H1 (cell line): ENCODE measurements around the gene CFAP206. TPM values are rescaled to one million over a fixed set of nuclear protein-coding genes. Genes with fewer than 3 reads are reported as not detected.

ENCODE experiments used
- CTCF ChIA-PET: fragments of 300-600 bp; sonication (Branson Sonifier 250); formaldehyde crosslinking; loops from one replicate; lab custom pipeline; 2021; ENCODE audit not compliant: partially characterized antibody; lab: Charles Lee
- POLR2A ChIA-PET: fragments of 300-600 bp; sonication (Branson Sonifier 250); formaldehyde crosslinking; loops from one replicate; lab custom pipeline; 2021; ENCODE audit warnings: inconsistent platforms; ENCODE audit not compliant: partially characterized antibody; lab: Charles Lee
- DNase-seq, 2 experiments: peaks; one replicate each; pipeline versions ENCODE4 v3.0.0 to v3.0.0-alpha.2; 2010 to 2022; ENCODE audit warnings: low spot score in 2 of 2, low read depth in 1 of 2, mixed read lengths in 1 of 2
- FAIRE-seq: peaks from 2 replicates; lab custom pipeline; 2011; peaks lifted over from hg19 to GRCh38; lab: Jason Lieb, UNC
- H2AFZ ChIP-seq: 2 replicates; pipeline ENCODE4 v1.8.1; 2012; ENCODE audit warnings: low read length, inconsistent platforms
- H2AK5ac ChIP-seq: 2 replicates; pipeline ENCODE4 v1.6.1; 2013; ENCODE audit warnings: low read depth, low read length
- H2BK120ac ChIP-seq: replicated peaks from 2 replicates; pipeline ENCODE3; 2013; ENCODE audit warnings: low read depth, low read length, inconsistent platforms
- H2BK12ac ChIP-seq: 2 replicates; pipeline ENCODE4 v1.6.1; 2013; ENCODE audit warnings: low read depth, low read length
- H2BK15ac ChIP-seq: 2 replicates; pipeline ENCODE4 v1.6.1; 2013; ENCODE audit warnings: low read length
- H2BK20ac ChIP-seq: 2 replicates; pipeline ENCODE4 v1.6.1; 2013; ENCODE audit warnings: low read length
- H2BK5ac ChIP-seq: 2 replicates; pipeline ENCODE4 v1.6.1; 2013; ENCODE audit warnings: low read depth, low read length
- H3K14ac ChIP-seq: 2 replicates; pipeline ENCODE4 v1.6.1; 2013; ENCODE audit warnings: inconsistent platforms; ENCODE audit not compliant: insufficient read length
- H3K18ac ChIP-seq: 2 replicates; pipeline ENCODE4 v1.6.1; 2013; ENCODE audit warnings: low read length; ENCODE audit errors: extremely low read depth
- H3K23ac ChIP-seq: 2 replicates; pipeline ENCODE4 v1.6.1; 2013; ENCODE audit warnings: inconsistent platforms; ENCODE audit not compliant: insufficient read length
- H3K23me2 ChIP-seq: 2 replicates; pipeline ENCODE4 v1.6.1; 2013; ENCODE audit warnings: low read depth, low read length
- H3K27ac ChIP-seq: 2 replicates; pipeline ENCODE4 v1.6.1; 2011; ENCODE audit warnings: low read depth, low read length, inconsistent platforms
- H3K27me3 ChIP-seq, 4 experiments: replicated peaks in 1 of 4; 1 replicate in 1 of 4; 2 replicates in 3 of 4; pipeline versions ENCODE4 v1.6.1 to v1.8.1; 2011 to 2013; ENCODE audit warnings: low read length in 3 of 4, mild to moderate bottlenecking in 3 of 4, inconsistent platforms in 2 of 4, mixed read lengths in 2 of 4, moderate library complexity in 1 of 4; ENCODE audit not compliant: control insufficient read depth in 3 of 4, insufficient read depth in 3 of 4; ENCODE audit errors: extremely low read depth in 1 of 4
- H3K36me3 ChIP-seq, 4 experiments: 2 replicates each; pipeline versions ENCODE4 v1.6.1 to v1.8.1; 2011 to 2013; ENCODE audit warnings: mild to moderate bottlenecking in 4 of 4, low read length in 3 of 4, moderate library complexity in 2 of 4, control low read depth in 1 of 4, inconsistent platforms in 1 of 4; ENCODE audit not compliant: insufficient read depth in 4 of 4, control insufficient read depth in 2 of 4
- H3K4ac ChIP-seq: replicated peaks from 2 replicates; pipeline ENCODE3; 2013; ENCODE audit warnings: low read length, low read depth, mixed read lengths, inconsistent platforms; ENCODE audit not compliant: insufficient read length
- H3K4me1 ChIP-seq, 4 experiments: replicated peaks in 1 of 4; 1 replicate in 1 of 4; 2 replicates in 3 of 4; pipeline versions ENCODE4 v1.6.1 to v1.8.1; 2011 to 2013; ENCODE audit warnings: low read length in 3 of 4, inconsistent platforms in 2 of 4, mixed read lengths in 1 of 4; ENCODE audit not compliant: insufficient read depth in 4 of 4, control insufficient read depth in 3 of 4
- H3K4me2 ChIP-seq, 2 experiments: 2 replicates each; pipeline versions ENCODE4 v1.6.1 to v1.8.1; 2011 to 2013; ENCODE audit warnings: low read depth in 2 of 2, low read length in 2 of 2, control low read depth in 1 of 2, inconsistent platforms in 1 of 2, mild to moderate bottlenecking in 1 of 2; ENCODE audit not compliant: insufficient read depth in 1 of 2
- H3K4me3 ChIP-seq, 4 experiments: fragments of 200-600, 300-600 bp in 1 of 4; sonication (generic), shearing (Covaris generic), sonication (Bioruptor Twin) in 1 of 4; 2 replicates each; pipeline versions ENCODE4 v1.5.1 to v1.8.1; 2011 to 2016; ENCODE audit warnings: low read length in 4 of 4, low read depth in 3 of 4, control low read depth in 2 of 4, inconsistent platforms in 2 of 4, mild to moderate bottlenecking in 2 of 4, mixed read lengths in 1 of 4, moderate library complexity in 1 of 4; ENCODE audit not compliant: insufficient read depth in 2 of 4; ENCODE audit errors: extremely low read depth in 1 of 4
- H3K56ac ChIP-seq: replicated peaks from 2 replicates; pipeline ENCODE3; 2013; ENCODE audit warnings: low read depth, mild to moderate bottlenecking, mixed read lengths, low read length, inconsistent platforms; ENCODE audit not compliant: insufficient read length
- H3K79me1 ChIP-seq: 2 replicates; pipeline ENCODE4 v1.6.1; 2013; ENCODE audit warnings: low read depth, low read length, control low read depth
- H3K79me2 ChIP-seq, 2 experiments: 2 replicates each; pipeline versions ENCODE4 v1.6.1 to v1.8.1; 2012 to 2013; ENCODE audit warnings: low read length in 2 of 2, mild to moderate bottlenecking in 2 of 2, inconsistent platforms in 1 of 2; ENCODE audit not compliant: insufficient read depth in 2 of 2, control insufficient read depth in 1 of 2
- H3K9ac ChIP-seq, 4 experiments: replicated peaks in 1 of 4; 1 replicate in 1 of 4; 2 replicates in 3 of 4; pipeline versions ENCODE4 v1.6.1 to v1.8.1; 2011 to 2013; ENCODE audit warnings: low read depth in 3 of 4, low read length in 3 of 4, control low read depth in 2 of 4, mild to moderate bottlenecking in 2 of 4, moderate library complexity in 2 of 4, inconsistent platforms in 1 of 4; ENCODE audit errors: extremely low read depth in 1 of 4
- H3K9me3 ChIP-seq, 2 experiments: 2 replicates each; pipeline versions ENCODE4 v1.6.1 to v1.8.1; 2012 to 2013; ENCODE audit warnings: mild to moderate bottlenecking in 2 of 2, moderate library complexity in 2 of 2, control low read depth in 1 of 2, inconsistent platforms in 1 of 2, low read depth in 1 of 2, low read length in 1 of 2, mixed read lengths in 1 of 2; ENCODE audit not compliant: insufficient read depth in 2 of 2
- H4K20me1 ChIP-seq, 2 experiments: replicated peaks in 1 of 2; 2 replicates each; pipeline versions ENCODE3 to v1.8.1; 2011 to 2013; ENCODE audit warnings: inconsistent platforms in 2 of 2, low read length in 2 of 2, mild to moderate bottlenecking in 1 of 2; ENCODE audit not compliant: insufficient read depth in 2 of 2, control insufficient read depth in 1 of 2
- H4K5ac ChIP-seq: 2 replicates; pipeline ENCODE4 v1.6.1; 2013; ENCODE audit warnings: low read length, low read depth, mixed read lengths, inconsistent platforms; ENCODE audit not compliant: insufficient read length
- H4K8ac ChIP-seq: 2 replicates; pipeline ENCODE4 v1.8.0; 2013; ENCODE audit warnings: mild to moderate bottlenecking, moderate library complexity, low read length, inconsistent platforms; ENCODE audit not compliant: insufficient read depth; ENCODE audit errors: extremely low read depth
- H4K91ac ChIP-seq: replicated peaks from 2 replicates; pipeline ENCODE3; 2013; ENCODE audit warnings: low read length, mixed read lengths, inconsistent platforms; ENCODE audit not compliant: insufficient read length
- CBX5 ChIP-seq: fragments of 300-800, 300-1000 bp; sonication (generic); IDR thresholded peaks from 2 replicates; pipeline ENCODE4 v1.7.1; 2016; ENCODE audit warnings: antibody characterized with exemption, low read length, low read depth
- POU5F1 ChIP-seq: IDR thresholded peaks from 2 replicates; pipeline ENCODE4 v1.6.1; 2011; ENCODE audit warnings: low read depth, mild to moderate bottlenecking, low read length, moderate library complexity
- WGBS, 2 experiments: shearing (Covaris generic) in 1 of 2; methylation state at CpG; one replicate each; pipeline versions ENCODE4 v1.1.6 to v1.1.7; 2013 to 2015; ENCODE audit warnings: low lambda C conversion rate in 2 of 2, mixed read lengths in 2 of 2, inconsistent platforms in 1 of 2, low coverage in 1 of 2, missing lambda C conversion rate in 1 of 2; ENCODE audit not compliant: insufficient replicate concordance in 2 of 2, insufficient coverage in 1 of 2, insufficient read length in 1 of 2; ENCODE audit errors: extremely low coverage in 1 of 2, missing lambda C conversion rate in 1 of 2; 5-methylcytosine and 5-hydroxymethylcytosine counted together
- polyA plus RNA-seq, 7 experiments: library from polyadenylated mRNA; depleted of rRNA in 3 of 7; stranded (reverse) in 5 of 7; unstranded in 2 of 7; fragments of >200 nt in 5 of 7; fragments of 200-250 nt in 2 of 7; gene quantifications; 1 replicate in 5 of 7; 2 replicates in 1 of 7; 4 replicates in 1 of 7; pipeline versions ENCODE4 v1.2.1 to v1.2.3, GENCODE V29; 2011 to 2013; ENCODE audit warnings: missing spikeins in 2 of 7, mixed read lengths in 2 of 7
- total RNA-seq: library from RNA; stranded (reverse); fragmentation: NEBNext Ultra II Directional; extraction: Animal tissue kit (Norgen Biotek cat#: 25700); gene quantifications from 2 replicates; pipeline ENCODE4 v1.2.1, GENCODE V29; 2021

The CFAP206 gene
- total and polyA plus RNA-seq, 2 of the 8 experiments (the other 6 are each of a cell fraction or from before 2014, with no cell fraction given) = not detected

DNA sequence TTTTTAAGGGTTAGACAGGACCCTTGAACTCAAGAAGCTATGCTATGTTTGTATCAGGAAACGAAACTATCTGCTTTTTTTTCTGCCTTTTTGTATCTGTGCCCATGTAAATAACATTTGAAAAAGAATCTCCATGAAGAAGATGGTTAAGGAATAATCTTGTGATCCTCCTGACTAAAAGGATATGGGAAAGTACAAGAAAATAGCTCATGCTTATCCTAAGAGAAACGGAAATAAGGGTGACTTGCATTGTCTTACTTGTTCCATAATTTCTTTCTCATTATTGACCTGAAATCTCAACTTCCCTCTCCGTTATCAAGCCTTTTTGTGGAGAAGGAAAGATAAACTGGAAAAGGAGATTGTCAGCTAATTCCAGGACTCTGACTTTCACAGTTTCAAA, 5.9 kb upstream of the CFAP206 start:
- ChIA-PET POLR2A (interaction anchor here (1.3 kb wide), 1 partner anchor 9 kb away, joined by 3 read pairs; no protein-coding TSS in a partner anchor), CTCF (interaction anchor here (0.6 to 3.0 kb wide), 5 partner anchors 9 to 334 kb away, joined by 3 to 20 read pairs (median 3); no protein-coding TSS in a partner anchor)
- H3K9ac ChIP-seq = no peak overlapping the region
- no peak overlapping the region for H2BK15ac ChIP-seq
- no peak overlapping the region for H3K27ac ChIP-seq
- no peaks in the 10 kb centered on the region for H3K27me3 ChIP-seq
- H2BK5ac ChIP-seq = no peak overlapping the region
- no peaks in the 10 kb centered on the region for H3K9me3 ChIP-seq
- H3K23ac ChIP-seq = no peak overlapping the region
- H3K18ac ChIP-seq = no peak overlapping the region
- no peak for FAIRE-seq
- no peak overlapping the region for H3K4me2 ChIP-seq
- no peaks in the 10 kb centered on the region for H3K23me2 ChIP-seq
- H4K8ac ChIP-seq = no peak overlapping the region
- DNase-seq = no peak
- no peak overlapping the region for H2AK5ac ChIP-seq
- no peak overlapping the region for H3K14ac ChIP-seq
- H2BK20ac ChIP-seq = no peak overlapping the region
- WGBS, 2 experiments = 84% methylated on average over 3 of the region's 3 CpGs; no CpG with 5 or more reads in 1 of the 2 experiments
- TF ChIP-seq POU5F1 (no peak), CBX5 (no peak)
- no peak overlapping the region for H4K91ac ChIP-seq
- no peaks in the 10 kb centered on the region for H3K79me2 ChIP-seq
- H3K36me3 ChIP-seq = no peaks in the 10 kb centered on the region
- H3K4ac ChIP-seq = no peak overlapping the region
- no peaks in the 10 kb centered on the region for H4K20me1 ChIP-seq
- no peak overlapping the region for H2AFZ ChIP-seq
- H3K4me1 ChIP-seq = no peaks in the 10 kb centered on the region
- no peak overlapping the region for H4K5ac ChIP-seq
- no peaks in the 10 kb centered on the region for H3K79me1 ChIP-seq
- no peak overlapping the region for H3K56ac ChIP-seq
- no peak overlapping the region for H2BK12ac ChIP-seq
- no peak overlapping the region for H2BK120ac ChIP-seq
- H3K4me3 ChIP-seq = no peak overlapping the region
